ENCODE data around the gene C14orf119. TPM values are rescaled to one million over a fixed set of nuclear protein-coding genes. Genes with fewer than 3 reads are reported as not detected.

The C14orf119 gene
- polyA plus RNA-seq, 3 donors: 17.5 to 110 (median 106) TPM

DNA sequence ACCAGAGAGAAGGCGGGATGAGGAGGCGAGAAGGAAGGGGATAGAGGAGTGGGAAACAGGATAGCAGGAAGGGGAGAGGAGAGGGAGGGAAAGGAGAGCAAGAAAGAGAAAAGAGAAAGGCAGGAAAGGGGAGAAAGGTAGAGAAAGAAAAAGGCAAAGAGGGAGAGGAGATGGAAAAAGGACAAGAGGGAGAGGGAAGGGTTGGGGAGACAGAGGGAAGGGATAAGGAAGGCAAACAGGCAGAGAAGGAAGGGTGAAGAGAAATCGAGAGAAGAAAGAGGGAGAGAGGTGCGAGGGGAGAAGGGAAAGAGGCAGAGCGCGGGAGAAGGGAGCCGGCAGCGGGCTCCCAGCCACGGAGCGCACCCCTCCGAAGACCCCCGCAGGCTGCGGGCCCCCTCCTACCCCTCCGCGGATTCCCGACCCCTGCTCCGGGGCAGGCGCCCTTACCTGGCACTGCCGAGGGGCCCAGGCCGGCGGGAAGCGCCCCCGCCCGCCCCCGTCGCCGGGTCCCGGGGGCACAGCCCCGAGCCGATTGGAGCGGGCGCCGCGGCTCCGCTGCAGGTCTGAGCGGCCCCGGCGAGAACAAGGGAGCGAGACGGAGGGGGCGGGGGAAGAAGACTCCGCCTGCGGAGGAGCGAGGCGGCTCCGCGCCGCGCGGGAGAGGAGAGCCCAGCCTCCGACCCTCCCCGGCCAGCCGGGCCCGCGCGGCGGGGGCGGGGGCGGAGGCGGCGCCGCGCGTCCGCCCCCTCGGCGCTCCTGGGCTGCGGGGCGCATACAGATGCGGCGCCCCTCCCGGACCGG is 38.1 kb upstream of the C14orf119 start, which contains the start of gene CDH24:
CDH24 (minus strand) TSS at position 565 of the 801 bp plus-strand sequence. CDS start 1,787 bp downstream, outside the sequence.
- peak within 1 kb of the TSS; percentile 41 to 88 (median 67) for H3K4me3 ChIP-seq (replicated peaks in 1 of 3; ENCODE audit: low read depth in 2 of 3, low read length in 3 of 3)
- Mint-ChIP-seq H3K27ac (peak within 1 kb of the TSS in 2 of 7 donors; percentile 11 to 68), H3K9me3 (peaks cover 0 to 3% (median 0%) of the 10 kb centered on the region in 7 donors), H3K4me3 (peak within 1 kb of the TSS; percentile 90 to 93), H3K4me1 (peaks cover 20% of the 10 kb centered on the region), H3K36me3 (peaks cover 29 to 34% of the 10 kb centered on the region in 2 donors), H3K27me3 (ENCODE audit: low read depth in 3 of 3) (peaks cover 10 to 16% (median 12%) of the 10 kb centered on the region in 3 donors)
- H4K20me1 ChIP-seq (ENCODE audit: insufficient read depth, low read length): peaks cover 21% of the 10 kb centered on the region
- peak in 2 of 3 donors; percentile 26 to 30 for DNase-seq
- peak within 1 kb of the TSS; percentile 74 for H2AFZ ChIP-seq (ENCODE audit: insufficient read depth, low read depth, low read length, poor library complexity, severe bottlenecking)
- no peaks in the 10 kb centered on the region for H3K9me3 ChIP-seq (replicated peaks in 1 of 2; ENCODE audit: control insufficient read depth in 1 of 2, insufficient read depth in 1 of 2, low read length in 2 of 2)
- H3K27ac ChIP-seq (ENCODE audit: low read depth in 1 of 2, low read length in 2 of 2): no peak within 1 kb of the TSS
- H3K4me1 ChIP-seq (ENCODE audit: control insufficient read depth in 1 of 2, insufficient read depth in 2 of 2, low read length in 2 of 2): peaks cover 20 to 22% of the 10 kb centered on the region in 2 donors
- intact Hi-C loops (cut with micrococcal nuclease): loop anchor here in 1 of 2 donors (1.0 kb wide), 1 partner anchor 71 kb away; no protein-coding TSS in a partner anchor
- TF ChIP-seq, protein P1, sequence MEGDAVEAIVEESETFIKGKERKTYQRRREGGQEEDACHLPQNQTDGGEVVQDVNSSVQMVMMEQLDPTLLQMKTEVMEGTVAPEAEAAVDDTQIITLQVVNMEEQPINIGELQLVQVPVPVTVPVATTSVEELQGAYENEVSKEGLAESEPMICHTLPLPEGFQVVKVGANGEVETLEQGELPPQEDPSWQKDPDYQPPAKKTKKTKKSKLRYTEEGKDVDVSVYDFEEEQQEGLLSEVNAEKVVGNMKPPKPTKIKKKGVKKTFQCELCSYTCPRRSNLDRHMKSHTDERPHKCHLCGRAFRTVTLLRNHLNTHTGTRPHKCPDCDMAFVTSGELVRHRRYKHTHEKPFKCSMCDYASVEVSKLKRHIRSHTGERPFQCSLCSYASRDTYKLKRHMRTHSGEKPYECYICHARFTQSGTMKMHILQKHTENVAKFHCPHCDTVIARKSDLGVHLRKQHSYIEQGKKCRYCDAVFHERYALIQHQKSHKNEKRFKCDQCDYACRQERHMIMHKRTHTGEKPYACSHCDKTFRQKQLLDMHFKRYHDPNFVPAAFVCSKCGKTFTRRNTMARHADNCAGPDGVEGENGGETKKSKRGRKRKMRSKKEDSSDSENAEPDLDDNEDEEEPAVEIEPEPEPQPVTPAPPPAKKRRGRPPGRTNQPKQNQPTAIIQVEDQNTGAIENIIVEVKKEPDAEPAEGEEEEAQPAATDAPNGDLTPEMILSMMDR (IDR thresholded peaks at IDR 0.05): no peak
- H3K9ac ChIP-seq (ENCODE audit: insufficient read depth, low read length, poor library complexity, severe bottlenecking): peak within 1 kb of the TSS; percentile 40
- H3K79me2 ChIP-seq (ENCODE audit: insufficient read depth, low read length): no peaks in the 10 kb centered on the region
- peaks cover 4 to 10% of the 10 kb centered on the region in 2 donors for H3K27me3 ChIP-seq (ENCODE audit: control insufficient read depth in 2 of 2, insufficient read depth in 2 of 2, low read length in 2 of 2)
- 2% methylated on average over 72 of the region's 73 CpGs for WGBS (ENCODE audit: insufficient coverage)
- peak within 1 kb of the TSS; percentile 100 for H3K4me2 ChIP-seq (replicated peaks; ENCODE audit: extremely low read depth, low read length, poor library complexity, severe bottlenecking)
- peaks cover 27 to 37% of the 10 kb centered on the region in 2 donors for H3K36me3 ChIP-seq (replicated peaks in 1 of 2; ENCODE audit: control insufficient read depth in 1 of 2, insufficient read depth in 2 of 2, low read length in 2 of 2)

Data from CD14-positive monocyte (primary cell).